ENCODE results near the gene USP22.

The USP22 gene

GRCh38 chr17:20992987-20993862 lies 49.6 kb downstream of the USP22 start:
- TF ChIP-seq CTCF (IDR thresholded peaks at IDR 0.05; ENCODE audit: insufficient read depth, low read depth, low read length, missing control alignments): peak; percentile 98
- peak; percentile 65 for DNase-seq (ENCODE audit: low read depth)
- no peak overlapping the region for H3K4me3 ChIP-seq (ENCODE audit: low read length)

- no peak overlapping the region for H3K4me3 ChIP-seq (ENCODE audit: low read length)
- no peak for DNase-seq (ENCODE audit: low read depth)
- TF ChIP-seq CTCF (IDR thresholded peaks at IDR 0.05; ENCODE audit: insufficient read depth, low read depth, low read length, missing control alignments): no peak
Measured at GRCh38 chr17:20992416-20992815, 50.4 kb downstream of the USP22 start.

- no peak for TF ChIP-seq CTCF (IDR thresholded peaks at IDR 0.05; ENCODE audit: insufficient read depth, low read depth, low read length, missing control alignments)
- H3K4me3 ChIP-seq (ENCODE audit: low read length): no peak overlapping the region
- DNase-seq (ENCODE audit: low read depth): no peak
Measured at GRCh38 chr17:20991276-20992037, 51.4 kb downstream of the USP22 start.

- DNase-seq (ENCODE audit: low read depth): no peak
- no peak overlapping the region for H3K4me3 ChIP-seq (ENCODE audit: low read length)
- TF ChIP-seq CTCF (IDR thresholded peaks at IDR 0.05; ENCODE audit: insufficient read depth, low read depth, low read length, missing control alignments): no peak
Measured at GRCh38 chr17:20989991-20990855, 52.6 kb downstream of the USP22 start.

- no peak for DNase-seq (ENCODE audit: low read depth)
- TF ChIP-seq CTCF (IDR thresholded peaks at IDR 0.05; ENCODE audit: insufficient read depth, low read depth, low read length, missing control alignments): no peak
- H3K4me3 ChIP-seq (ENCODE audit: low read length): no peak overlapping the region
Measured at GRCh38 chr17:20989481-20989880, 53.3 kb downstream of the USP22 start.

- no peak for TF ChIP-seq CTCF (IDR thresholded peaks at IDR 0.05; ENCODE audit: insufficient read depth, low read depth, low read length, missing control alignments)
- no peak overlapping the region for H3K4me3 ChIP-seq (ENCODE audit: low read length)
- no peak for DNase-seq (ENCODE audit: low read depth)
Measured at GRCh38 chr17:20988896-20989295, 53.9 kb downstream of the USP22 start.
